Uterus (tissue), 2 donors: ENCODE measurements around the gene SLC25A30.

ENCODE experiments used
- POLR2A ChIP-seq, 2 donors: fragments of 450-650 bp; IDR thresholded peaks; one replicate each; pipeline ENCODE4 v1.6.1; 2016; ENCODE audit warnings: antibody characterized with exemption in 2 of 2, mild to moderate bottlenecking in 1 of 2, moderate library complexity in 1 of 2
- TF ChIP-seq, protein P1 (sequence below), 4 experiments: fragments of 200-600 bp in 2 of 4; fragments of 450-650 bp in 2 of 4; sonication (generic) in 2 of 4; IDR thresholded peaks; one replicate each; pipeline ENCODE4 v1.5.1; 2016 to 2019; ENCODE audit warnings: antibody characterized with exemption in 4 of 4, mild to moderate bottlenecking in 2 of 4, moderate library complexity in 1 of 4

DNA sequence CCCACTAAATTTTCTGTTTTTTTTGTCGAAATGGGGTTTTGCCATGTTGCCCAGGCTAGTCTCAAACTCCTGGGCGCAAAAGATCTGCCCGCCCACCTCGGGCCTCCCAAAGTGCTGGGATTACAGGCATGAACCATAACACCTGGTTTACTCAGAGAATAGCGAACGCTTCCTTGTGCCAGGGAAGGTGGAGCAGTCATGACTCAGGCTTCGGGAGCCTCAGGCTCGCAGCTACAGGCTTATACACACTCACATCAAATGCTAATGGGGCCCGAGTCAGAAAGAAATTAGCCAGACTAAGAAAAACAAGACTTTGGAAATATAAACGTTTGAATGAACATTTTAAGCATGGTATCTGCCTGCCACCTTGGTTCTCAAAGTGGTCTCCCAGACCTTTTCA, 66.1 kb downstream of the SLC25A30 start:
- TF ChIP-seq, protein P1, sequence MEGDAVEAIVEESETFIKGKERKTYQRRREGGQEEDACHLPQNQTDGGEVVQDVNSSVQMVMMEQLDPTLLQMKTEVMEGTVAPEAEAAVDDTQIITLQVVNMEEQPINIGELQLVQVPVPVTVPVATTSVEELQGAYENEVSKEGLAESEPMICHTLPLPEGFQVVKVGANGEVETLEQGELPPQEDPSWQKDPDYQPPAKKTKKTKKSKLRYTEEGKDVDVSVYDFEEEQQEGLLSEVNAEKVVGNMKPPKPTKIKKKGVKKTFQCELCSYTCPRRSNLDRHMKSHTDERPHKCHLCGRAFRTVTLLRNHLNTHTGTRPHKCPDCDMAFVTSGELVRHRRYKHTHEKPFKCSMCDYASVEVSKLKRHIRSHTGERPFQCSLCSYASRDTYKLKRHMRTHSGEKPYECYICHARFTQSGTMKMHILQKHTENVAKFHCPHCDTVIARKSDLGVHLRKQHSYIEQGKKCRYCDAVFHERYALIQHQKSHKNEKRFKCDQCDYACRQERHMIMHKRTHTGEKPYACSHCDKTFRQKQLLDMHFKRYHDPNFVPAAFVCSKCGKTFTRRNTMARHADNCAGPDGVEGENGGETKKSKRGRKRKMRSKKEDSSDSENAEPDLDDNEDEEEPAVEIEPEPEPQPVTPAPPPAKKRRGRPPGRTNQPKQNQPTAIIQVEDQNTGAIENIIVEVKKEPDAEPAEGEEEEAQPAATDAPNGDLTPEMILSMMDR (IDR thresholded peaks at IDR 0.05), result no peak
- no peak for TF ChIP-seq POLR2A (IDR thresholded peaks at IDR 0.05)
